ENCODE data around the gene MAGT1. TPM values are rescaled to one million over a fixed set of nuclear protein-coding genes. Genes with fewer than 3 reads are reported as not detected.

Gene MAGT1
- polyA plus RNA-seq, 1 of the 3 experiments (the other 2 are of a cell fraction) = 24.1 TPM

- H3K27me3 ChIP-seq (ENCODE audit: insufficient read depth) = no peaks in the 10 kb centered on the region
- H3K4me3 ChIP-seq (ENCODE audit: low read depth in 2 of 2, low read length in 1 of 2) = no peak overlapping the region
- H3K9me3 ChIP-seq = no peaks in the 10 kb centered on the region
- H4K20me1 ChIP-seq (ENCODE audit: insufficient read depth) = no peaks in the 10 kb centered on the region
- H3K27ac ChIP-seq (ENCODE audit: low read depth in 2 of 2, low read length in 1 of 2) = no peak overlapping the region
- no peaks in the 10 kb centered on the region for H3K36me3 ChIP-seq (replicated peaks in 1 of 2; ENCODE audit: control insufficient read depth in 1 of 2, insufficient read depth in 2 of 2, low read length in 1 of 2)
- H2AFZ ChIP-seq (ENCODE audit: low read depth) = no peak overlapping the region
- H3F3A ChIP-seq (replicated peaks; ENCODE audit: insufficient read depth) = no peaks in the 10 kb centered on the region
- no peak for TF ChIP-seq GATA2 (CRISPR knock-in tag; IDR thresholded peaks at IDR 0.05)
- TF ChIP-seq JUND (IDR thresholded peaks at IDR 0.05) = no peak
- TF ChIP-seq GABPA (IDR thresholded peaks at IDR 0.05; ENCODE audit: low read depth) = no peak
- TF ChIP-seq TCF12 (IDR thresholded peaks at IDR 0.05) = no peak
- no peak for TF ChIP-seq CHD2 (IDR thresholded peaks at IDR 0.05; ENCODE audit: low read length, partially characterized antibody)
- no peak for TF ChIP-seq RFX5 (IDR thresholded peaks at IDR 0.05; ENCODE audit: low read length)
- no peak for TF ChIP-seq ELF1 (IDR thresholded peaks at IDR 0.05)
- TF ChIP-seq RXRA (IDR thresholded peaks at IDR 0.05; ENCODE audit: borderline replicate concordance, low read depth) = no peak
- TF ChIP-seq RAD21 (IDR thresholded peaks at IDR 0.05; ENCODE audit: low read length) = no peak
- TF ChIP-seq FOSL2 (IDR thresholded peaks at IDR 0.05; ENCODE audit: borderline replicate concordance, low read depth) = no peak
- no peak for TF ChIP-seq MXI1 (IDR thresholded peaks at IDR 0.05; ENCODE audit: low read depth, low read length)
- no peak for TF ChIP-seq RCOR1 (IDR thresholded peaks at IDR 0.05; ENCODE audit: low read length)
- no peak for TF ChIP-seq EP300 (IDR thresholded peaks at IDR 0.05; ENCODE audit: borderline replicate concordance in 1 of 2, low read depth in 1 of 2, low read length in 1 of 2)
- TF ChIP-seq NRF1 (IDR thresholded peaks at IDR 0.05; ENCODE audit: low read depth, low read length) = no peak
- TF ChIP-seq CTCF (IDR thresholded peaks at IDR 0.05) = no peak
- TF ChIP-seq IRF3 (IDR thresholded peaks at IDR 0.05; ENCODE audit: low read depth, low read length) = no peak
- no peak for TF ChIP-seq MEF2A (IDR thresholded peaks at IDR 0.05; ENCODE audit: borderline replicate concordance, low read depth)
- TF ChIP-seq POLR2AphosphoS5 (IDR thresholded peaks at IDR 0.05; ENCODE audit: low read depth, low read length) = no peak
- no peak for TF ChIP-seq NFIC (IDR thresholded peaks at IDR 0.05; ENCODE audit: borderline replicate concordance)
- no peak for TF ChIP-seq PBX3 (IDR thresholded peaks at IDR 0.05)
- no peak overlapping the region for H3K9ac ChIP-seq
- WGBS (ENCODE audit: low lambda C conversion rate) = 33% methylated on average over 1 of the region's 1 CpG
- H3K79me2 ChIP-seq (ENCODE audit: insufficient read depth) = no peaks in the 10 kb centered on the region
- no peaks in the 10 kb centered on the region for H3K9me2 ChIP-seq
- H3K4me2 ChIP-seq = no peak overlapping the region
- CTCF ChIA-PET = no interaction called here
- H3K4me1 ChIP-seq (ENCODE audit: control insufficient read depth in 1 of 2, insufficient read depth in 2 of 2, low read depth in 1 of 2, low read length in 1 of 2) = no peaks in the 10 kb centered on the region
- DNase-seq = no peak
- POLR2A ChIA-PET = no interaction called here
Measured at GRCh38 chrX:77802201-77802600, 93.0 kb downstream of the MAGT1 start.
